GM18870 (cell line): ENCODE measurements around the gene C14orf132.

Experiments
- ATAC-seq: cut with Tn5 transposase; IDR thresholded peaks from one replicate; pipeline ENCODE4 v1.9.1; 2021; ENCODE audit warnings: moderate library complexity; ENCODE audit not compliant: unreplicated experiment

C14orf132 gene

GRCh38 chr14:96117101-96117897, 78.1 kb downstream of the C14orf132 start:
- no peak for ATAC-seq

GRCh38 chr14:96117960-96118359, 78.8 kb downstream of the C14orf132 start:
- no peak for ATAC-seq

- no peak for ATAC-seq
Observed at GRCh38 chr14:96118391-96118790, 79.2 kb downstream of the C14orf132 start.

- no peak for ATAC-seq
Observed at GRCh38 chr14:96119947-96120346, 80.8 kb downstream of the C14orf132 start.

- no peak for ATAC-seq
Observed at GRCh38 chr14:96120392-96120791, 81.2 kb downstream of the C14orf132 start.

GRCh38 chr14:96120941-96121340, 81.8 kb downstream of the C14orf132 start:
- no peak for ATAC-seq

- ATAC-seq, result no peak
Observed at GRCh38 chr14:96121660-96122395, 82.7 kb downstream of the C14orf132 start.

GRCh38 chr14:96122496-96122895, 83.3 kb downstream of the C14orf132 start:
- no peak for ATAC-seq

- no peak for ATAC-seq
Observed at GRCh38 chr14:96125536-96125935, 86.4 kb downstream of the C14orf132 start.

GRCh38 chr14:96126339-96126782, 87.2 kb downstream of the C14orf132 start:
- no peak for ATAC-seq

- no peak for ATAC-seq
Observed at GRCh38 chr14:96126783-96127271, 87.7 kb downstream of the C14orf132 start.

- ATAC-seq, result no peak
Observed at GRCh38 chr14:96129128-96129736, 90.1 kb downstream of the C14orf132 start.

GRCh38 chr14:96130391-96130790, 91.2 kb downstream of the C14orf132 start:
- no peak for ATAC-seq

GRCh38 chr14:96130854-96131253, 91.7 kb downstream of the C14orf132 start:
- no peak for ATAC-seq

GRCh38 chr14:96131836-96132235, 92.7 kb downstream of the C14orf132 start:
- ATAC-seq, result no peak

GRCh38 chr14:96134508-96134907, 95.3 kb downstream of the C14orf132 start:
- ATAC-seq, result no peak

- ATAC-seq, result no peak
Observed at GRCh38 chr14:96135285-96135684, 96.1 kb downstream of the C14orf132 start.

GRCh38 chr14:96136371-96137005, 97.3 kb downstream of the C14orf132 start:
- ATAC-seq, result no peak

- ATAC-seq, result no peak
Observed at GRCh38 chr14:96138241-96138640, 99.1 kb downstream of the C14orf132 start.

GRCh38 chr14:96139169-96139568, 100.0 kb downstream of the C14orf132 start:
- no peak for ATAC-seq

- ATAC-seq, result no peak
Observed at GRCh38 chr14:96139879-96140278, 100.7 kb downstream of the C14orf132 start.
